IMR-90 (cell line): ENCODE data around the gene OSTN. TPM values are rescaled to one million over a fixed set of nuclear protein-coding genes. Genes with fewer than 3 reads are reported as not detected.

ENCODE experiments used
- ATAC-seq: fragments of 200-7000 bp; cut with Tn5 transposase; 2 replicates; pipeline ENCODE4 v1.9.1; 2020; ENCODE audit warnings: low read depth, mild to moderate bottlenecking, moderate library complexity
- BruUV-seq: library from RNA; stranded (reverse); fragments of 400-500 nt; replicated peaks from 2 replicates; lab custom pipeline; 2021; lab: Mats Ljungman, UMichigan
- CTCF ChIA-PET: fragments of 300-600 bp; formaldehyde crosslinking; extraction: SDS; loops from one replicate; lab custom pipeline; 2021; ENCODE audit warnings: antibody characterized with exemption; lab: Yijun Ruan, JAX
- POLR2A ChIA-PET: fragments of 300-600 bp; sonication (Branson Sonifier 250); formaldehyde crosslinking; loops from one replicate; lab custom pipeline; 2022; ENCODE audit warnings: antibody characterized with exemption; ENCODE audit not compliant: unreplicated experiment; lab: Charles Lee
- DNase-seq: peaks from one replicate; pipeline ENCODE4 v3.0.0; 2013
- H2AFZ ChIP-seq: replicated peaks from 2 replicates; pipeline ENCODE3; 2013; ENCODE audit warnings: low read length, mild to moderate bottlenecking; ENCODE audit not compliant: poor library complexity
- H2AK5ac ChIP-seq: 2 replicates; pipeline ENCODE4 v1.6.1; 2013; ENCODE audit warnings: low read depth, low read length, inconsistent platforms
- H2AK9ac ChIP-seq: replicated peaks from 2 replicates; pipeline ENCODE3; 2013; ENCODE audit warnings: mild to moderate bottlenecking, low read depth, low read length, moderate library complexity; ENCODE audit not compliant: poor library complexity
- H2BK120ac ChIP-seq: 2 replicates; pipeline ENCODE4 v1.6.1; 2013; ENCODE audit warnings: low read depth, low read length, inconsistent platforms
- H2BK15ac ChIP-seq: 3 replicates; pipeline ENCODE4 v1.6.1; 2013; ENCODE audit warnings: low read depth, low read length, inconsistent platforms
- H2BK20ac ChIP-seq: 2 replicates; pipeline ENCODE4 v1.6.1; 2013; ENCODE audit warnings: low read depth, mild to moderate bottlenecking, inconsistent platforms, low read length, moderate library complexity
- H2BK5ac ChIP-seq: 2 replicates; pipeline ENCODE4 v1.6.1; 2013; ENCODE audit warnings: mild to moderate bottlenecking, low read depth, low read length, inconsistent platforms; ENCODE audit not compliant: poor library complexity, severe bottlenecking
- H3K14ac ChIP-seq: replicated peaks from 2 replicates; pipeline ENCODE4 v1.6.1; 2013; ENCODE audit warnings: low read depth, low read length, inconsistent platforms
- H3K18ac ChIP-seq: 2 replicates; pipeline ENCODE4 v1.6.1; 2013; ENCODE audit warnings: low read depth, low read length, control low read depth
- H3K23ac ChIP-seq: 2 replicates; pipeline ENCODE4 v1.6.1; 2013; ENCODE audit warnings: low read depth, low read length, inconsistent platforms
- H3K27ac ChIP-seq: 2 replicates; pipeline ENCODE4 v1.5.1; 2013; ENCODE audit warnings: mild to moderate bottlenecking, control low read depth, low read length; ENCODE audit not compliant: insufficient read depth
- H3K27me3 ChIP-seq: 2 replicates; pipeline ENCODE4 v1.6.1; 2013; ENCODE audit warnings: low read length; ENCODE audit not compliant: control insufficient read depth, insufficient read depth
- H3K36me3 ChIP-seq: 2 replicates; pipeline ENCODE4 v1.6.1; 2013; ENCODE audit warnings: low read length, mixed read lengths; ENCODE audit not compliant: control insufficient read depth, insufficient read depth
- H3K4ac ChIP-seq: 2 replicates; pipeline ENCODE4 v1.6.1; 2013; ENCODE audit warnings: low read depth, low read length, inconsistent platforms
- H3K4me1 ChIP-seq: 2 replicates; pipeline ENCODE4 v1.6.1; 2013; ENCODE audit warnings: low read length, mixed read lengths; ENCODE audit not compliant: control insufficient read depth, insufficient read depth
- H3K4me2 ChIP-seq: 2 replicates; pipeline ENCODE4 v1.6.1; 2013; ENCODE audit warnings: low read depth, mild to moderate bottlenecking, control low read depth, low read length, moderate library complexity
- H3K4me3 ChIP-seq: 2 replicates; pipeline ENCODE4 v1.5.1; 2013; ENCODE audit warnings: low read depth, mild to moderate bottlenecking, control low read depth, low read length, moderate library complexity; ENCODE audit not compliant: insufficient read depth
- H3K56ac ChIP-seq: 2 replicates; pipeline ENCODE4 v1.6.1; 2013; ENCODE audit warnings: low read length, inconsistent platforms; ENCODE audit not compliant: insufficient read depth; ENCODE audit errors: extremely low read depth
- H3K79me1 ChIP-seq, 2 experiments: 2 replicates each; pipeline ENCODE4 v1.6.1; 2013; ENCODE audit warnings: low read length in 2 of 2, inconsistent platforms in 1 of 2, low read depth in 1 of 2
- H3K9ac ChIP-seq: 2 replicates; pipeline ENCODE4 v1.6.1; 2013; ENCODE audit warnings: low read depth, low read length, control low read depth
- H3K9me1 ChIP-seq: 2 replicates; pipeline ENCODE4 v1.6.1; 2013; ENCODE audit warnings: low read length, inconsistent platforms; ENCODE audit not compliant: insufficient read depth
- H3K9me3 ChIP-seq: 2 replicates; pipeline ENCODE4 v1.6.1; 2013; ENCODE audit warnings: low read length; ENCODE audit not compliant: control insufficient read depth, insufficient read depth
- H4K20me1 ChIP-seq: 2 replicates; pipeline ENCODE4 v1.6.1; 2013; ENCODE audit warnings: low read length, inconsistent platforms; ENCODE audit not compliant: insufficient read depth
- H4K5ac ChIP-seq: 2 replicates; pipeline ENCODE4 v1.6.1; 2013; ENCODE audit warnings: mild to moderate bottlenecking, low read depth, low read length, control low read depth
- H4K8ac ChIP-seq, 2 experiments: 2 replicates each; pipeline ENCODE4 v1.6.1; 2013; ENCODE audit warnings: low read depth in 2 of 2, low read length in 2 of 2, control low read depth in 1 of 2, inconsistent platforms in 1 of 2
- H4K91ac ChIP-seq: 2 replicates; pipeline ENCODE4 v1.6.1; 2013; ENCODE audit warnings: low read depth, low read length, inconsistent platforms; ENCODE audit not compliant: insufficient read depth
- BHLHE40 ChIP-seq: fragments of 150-350 bp; IDR thresholded peaks from 2 replicates; pipeline ENCODE4 v1.6.1; 2016; ENCODE audit warnings: mild to moderate bottlenecking, low read depth, low read length
- ELK1 ChIP-seq: fragments of 150-350 bp; IDR thresholded peaks from 2 replicates; pipeline ENCODE4 v1.6.1; 2016; ENCODE audit warnings: low read depth, mild to moderate bottlenecking, low read length, moderate library complexity, borderline replicate concordance
- FOS ChIP-seq: fragments of 150-350 bp; IDR thresholded peaks from 2 replicates; pipeline ENCODE4 v1.6.1; 2016; ENCODE audit warnings: low read depth, low read length
- dilution Hi-C: fragments of 300-500 bp; cut with HindIII; formaldehyde crosslinking; loops from one replicate; pipeline ENCODE4 v1.14.3; 2018; ENCODE audit warnings: low sequenced_read_pairs; ENCODE audit not compliant: unreplicated experiment
- in situ Hi-C: fragments of 300-500 bp; cut with MboI; formaldehyde crosslinking; loops from 3 replicates; pipeline ENCODE4 v1.14.3; 2019; ENCODE audit warnings: low sequenced_read_pairs, inconsistent platforms, mixed read lengths
- intact Hi-C: fragments of 100-400 bp; cut with micrococcal nuclease; formaldehyde crosslinking; loops from 2 replicates; pipeline ENCODE4 v1.10.0; 2022
- polyA plus RNA-seq, 3 experiments: library from polyadenylated mRNA; depleted of rRNA; stranded (reverse); fragments of >200 nt; gene quantifications; 2 replicates each; pipeline ENCODE4 v1.2.3, GENCODE V29; 2012; ENCODE audit warnings: low replicate concordance in 1 of 3
- total RNA-seq: library from RNA; depleted of rRNA; stranded (reverse); fragments of >200 nt; gene quantifications from 2 replicates; pipeline ENCODE4 v1.2.3, GENCODE V29; 2012

Gene OSTN
- total and polyA plus RNA-seq, 2 of the 4 experiments (the other 2 are of a cell fraction), result not detected

- no peak overlapping the region for H3K56ac ChIP-seq
- DNase-seq, result no peak
- no TSS peak for BruUV-seq
- peaks cover 2% of the 10 kb centered on the region; the same call in 1 of the 2 replicates for H3K4me1 ChIP-seq
- H3K79me1 ChIP-seq, result no peaks in the 10 kb centered on the region
- H4K5ac ChIP-seq, result no peak overlapping the region
- H3K18ac ChIP-seq, result no peak overlapping the region
- no peak for TF ChIP-seq BHLHE40
- no peak for TF ChIP-seq FOS
- no peak for TF ChIP-seq ELK1
- H2AK5ac ChIP-seq, result no peak overlapping the region
- no peak overlapping the region for H2BK120ac ChIP-seq
- no peak overlapping the region for H2BK5ac ChIP-seq
- no peak overlapping the region for H3K4me3 ChIP-seq
- intact Hi-C loops (no loop called here), in situ Hi-C loops (no loop called here), dilution Hi-C loops (no loop called here)
- no peak overlapping the region for H4K91ac ChIP-seq
- H2BK20ac ChIP-seq, result no peak overlapping the region
- no peaks in the 10 kb centered on the region for H3K9me3 ChIP-seq
- no peak for ATAC-seq
- H3K36me3 ChIP-seq, result no peaks in the 10 kb centered on the region
- H4K8ac ChIP-seq, result no peak overlapping the region
- no peak overlapping the region for H3K4me2 ChIP-seq
- H2AK9ac ChIP-seq, result no peak overlapping the region
- H3K9me1 ChIP-seq, result no peaks in the 10 kb centered on the region
- H3K23ac ChIP-seq, result no peak overlapping the region
- H2BK15ac ChIP-seq, result no peak overlapping the region
- H4K20me1 ChIP-seq, result no peaks in the 10 kb centered on the region
- no peak overlapping the region for H3K14ac ChIP-seq
- POLR2A ChIA-PET, result no interaction called here
- no peak overlapping the region for H2AFZ ChIP-seq
- no peak overlapping the region for H3K27ac ChIP-seq
- no peak overlapping the region for H3K9ac ChIP-seq
- CTCF ChIA-PET, result no interaction called here
- no peaks in the 10 kb centered on the region for H3K27me3 ChIP-seq
- H3K4ac ChIP-seq, result no peak overlapping the region
Observed at GRCh38 chr3:191298846-191299245, 99.8 kb downstream of the OSTN start.
